NCI-H2196 (cell line): Measurements from ENCODE around the gene LIMCH1.
"Not testable (repeated sequence)": the region's sequence is repeated elsewhere in the genome, so short reads cannot be mapped to it uniquely, and the experiment has no call there.

Source experiments
- DNase-seq: peaks from one replicate; lab custom pipeline; 2025; ENCODE audit not compliant: unreplicated experiment; lab: John Stamatoyannopoulos, UW

Gene LIMCH1

GRCh38 chr4:41722181-41722580, 184.2 kb downstream of the LIMCH1 start:
- no peak for DNase-seq

- no peak for DNase-seq
These were observed 185.3 kb downstream of the LIMCH1 start for GRCh38 chr4:41723286-41723685.

GRCh38 chr4:41725254-41725653, 187.3 kb downstream of the LIMCH1 start:
- DNase-seq, result no peak

- DNase-seq, result no peak
These were observed 190.1 kb downstream of the LIMCH1 start for GRCh38 chr4:41727861-41728572.

- DNase-seq, result no peak
These were observed 190.6 kb downstream of the LIMCH1 start for GRCh38 chr4:41728573-41728913.

GRCh38 chr4:41731569-41732126, 193.7 kb downstream of the LIMCH1 start:
- no peak for DNase-seq

- DNase-seq, result no peak
These were observed 196.4 kb downstream of the LIMCH1 start for GRCh38 chr4:41734371-41734770.

- not testable (repeated sequence) for DNase-seq
These were observed 199.5 kb downstream of the LIMCH1 start for GRCh38 chr4:41737491-41737890.

GRCh38 chr4:41741354-41741753, 203.4 kb downstream of the LIMCH1 start:
- DNase-seq, result no peak

- DNase-seq, result no peak
These were observed 206.8 kb downstream of the LIMCH1 start for GRCh38 chr4:41744572-41745291.

GRCh38 chr4:41745292-41746024, 207.5 kb downstream of the LIMCH1 start:
- DNase-seq, result no peak

GRCh38 chr4:41746025-41746439, 208.1 kb downstream of the LIMCH1 start:
- no peak for DNase-seq

- no peak for DNase-seq
These were observed 208.7 kb downstream of the LIMCH1 start for GRCh38 chr4:41746440-41747229.

GRCh38 chr4:41747230-41748055, 209.5 kb downstream of the LIMCH1 start:
- DNase-seq, result no peak

GRCh38 chr4:41748074-41748570, 210.2 kb downstream of the LIMCH1 start:
- DNase-seq, result no peak

- DNase-seq, result no peak
These were observed 210.9 kb downstream of the LIMCH1 start, which contains the start of gene PHOX2B for GRCh38 chr4:41748571-41749475. Gene PHOX2B (minus strand): TSS chr4:41748725. CDS start chr4:41748610, 115 bp downstream.

GRCh38 chr4:41749631-41750039, 211.7 kb downstream of the LIMCH1 start:
- no peak for DNase-seq
